D721Med (cell line): Measurements from ENCODE around the gene PRAMEF12.

Experiments used
- DNase-seq: peaks from one replicate; pipeline ENCODE4 v3.0.0; 2011; ENCODE audit warnings: low spot score; ENCODE audit not compliant: insufficient read length
- FAIRE-seq: peaks from 2 replicates; lab custom pipeline; 2011; peaks lifted over from hg19 to GRCh38; lab: Jason Lieb, UNC
- CTCF ChIP-seq: IDR thresholded peaks from 2 replicates; pipeline ENCODE4 v1.5.1; 2012; ENCODE audit warnings: mild to moderate bottlenecking, control low read depth; ENCODE audit not compliant: insufficient read depth; ENCODE audit errors: missing control alignments

The PRAMEF12 gene

GRCh38 chr1:12745126-12745991 is 28.2 kb upstream of the PRAMEF12 start:
- DNase-seq (no peak), FAIRE-seq (no peak)
- TF ChIP-seq CTCF = no peak

- DNase-seq (no peak), FAIRE-seq (no peak)
- TF ChIP-seq CTCF = no peak
Measured at GRCh38 chr1:12745992-12746323, 27.6 kb upstream of the PRAMEF12 start, which contains the start of gene CFAP107. TSS of gene CFAP107 (plus strand) at chr1:12746200. CDS start at chr1:12746431, 231 bp downstream.

- FAIRE-seq = no peak
- no peak for DNase-seq
- no peak for TF ChIP-seq CTCF
Measured at GRCh38 chr1:12748778-12749355, 24.7 kb upstream of the PRAMEF12 start.

- TF ChIP-seq CTCF = no peak
- no peak for DNase-seq
- FAIRE-seq = no peak
Measured at GRCh38 chr1:12754738-12755137, 18.8 kb upstream of the PRAMEF12 start.

GRCh38 chr1:12756273-12756672 is 17.3 kb upstream of the PRAMEF12 start:
- FAIRE-seq (no peak), DNase-seq (no peak)
- TF ChIP-seq CTCF = no peak

GRCh38 chr1:12756768-12757413 is 16.6 kb upstream of the PRAMEF12 start:
- no peak for DNase-seq
- TF ChIP-seq CTCF = no peak
- FAIRE-seq = no peak
